GM23248 (cell line): ENCODE measurements around the gene FTCDNL1.

ENCODE experiments used
- EZH2 ChIP-seq: fragments of 200-600 bp; sonication (generic); IDR thresholded peaks from 2 replicates; pipeline ENCODE4 v1.6.1; 2018; ENCODE audit warnings: antibody characterized with exemption, mild to moderate bottlenecking; ENCODE audit not compliant: insufficient read depth, poor library complexity, severe bottlenecking
- EZH2phosphoT487 ChIP-seq: fragments of 200-600 bp; sonication (generic); IDR thresholded peaks from 2 replicates; pipeline ENCODE4 v1.6.1; 2018; ENCODE audit warnings: antibody characterized with exemption, moderate library complexity, mild to moderate bottlenecking, low read depth; ENCODE audit not compliant: insufficient read depth

DNA sequence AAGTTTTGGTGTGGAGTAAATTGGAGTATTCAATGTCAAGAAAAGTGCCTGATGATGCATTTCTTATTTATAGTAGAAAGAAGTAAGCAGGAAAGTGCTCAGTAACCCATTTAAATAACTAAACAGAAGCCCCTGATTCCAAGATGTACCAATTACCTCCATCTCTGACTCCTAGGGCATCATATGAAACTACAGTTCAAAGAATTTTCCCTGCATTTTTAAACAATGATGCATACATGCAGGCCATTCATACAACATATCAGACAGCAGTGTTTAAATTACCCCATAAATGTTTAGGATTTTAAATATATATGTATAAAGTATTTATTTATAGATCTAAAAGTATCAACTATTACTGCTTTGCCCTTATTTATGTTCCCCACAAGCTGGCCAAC lies 36.2 kb downstream of the FTCDNL1 start:
- TF ChIP-seq EZH2phosphoT487 (no peak), EZH2 (no peak)
